GM19025 (cell line): Measurements from ENCODE around the gene TRAPPC3L.

Experiments used
- ATAC-seq: cut with Tn5 transposase; IDR thresholded peaks from one replicate; pipeline ENCODE4 v1.9.1; 2021; ENCODE audit warnings: mild to moderate bottlenecking, low read depth, moderate library complexity; ENCODE audit not compliant: unreplicated experiment

TRAPPC3L gene

GRCh38 chr6:116445102-116445501, 100.4 kb downstream of the TRAPPC3L start:
- ATAC-seq = no peak
